GM19468 (cell line): ENCODE data around the gene GOLGA8J.
"Not testable (repeated sequence)": the region's sequence is repeated elsewhere in the genome, so short reads cannot be mapped to it uniquely, and the experiment has no call there.

ENCODE experiments used
- ATAC-seq: cut with Tn5 transposase; IDR thresholded peaks from one replicate; pipeline ENCODE4 v1.9.1; 2021; ENCODE audit warnings: mild to moderate bottlenecking, moderate library complexity, moderate number of reproducible peaks; ENCODE audit not compliant: unreplicated experiment; ENCODE audit errors: extremely low read depth

Gene GOLGA8J

GRCh38 chr15:30068326-30068725 is 14.4 kb upstream of the GOLGA8J start:
- ATAC-seq: no peak

DNA sequence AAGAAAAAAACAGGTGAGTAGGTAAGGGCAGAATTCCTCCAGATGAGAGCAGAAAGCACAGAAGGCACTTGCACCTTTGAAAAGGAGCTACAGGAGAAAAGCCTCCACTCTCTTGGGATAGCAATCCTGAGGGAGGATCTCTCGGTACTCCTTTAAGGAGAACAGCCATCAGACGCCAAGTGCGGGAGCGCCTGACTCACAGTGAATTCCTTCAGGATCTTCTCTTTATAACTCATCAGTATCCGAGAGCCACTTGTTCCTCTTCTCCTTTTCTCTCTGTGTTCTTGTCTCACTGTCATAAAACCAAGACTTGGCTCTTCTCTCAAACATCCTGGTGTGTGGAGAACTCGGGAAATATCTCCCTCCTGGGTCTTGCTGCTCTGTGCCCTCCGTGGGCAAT is 10.1 kb upstream of the GOLGA8J start:
- no peak for ATAC-seq

- no peak for ATAC-seq
Observed at GRCh38 chr15:30073915-30074314, 8.8 kb upstream of the GOLGA8J start.

GRCh38 chr15:30080816-30081215 is 1.9 kb upstream of the GOLGA8J start:
- ATAC-seq: not testable (repeated sequence)

DNA sequence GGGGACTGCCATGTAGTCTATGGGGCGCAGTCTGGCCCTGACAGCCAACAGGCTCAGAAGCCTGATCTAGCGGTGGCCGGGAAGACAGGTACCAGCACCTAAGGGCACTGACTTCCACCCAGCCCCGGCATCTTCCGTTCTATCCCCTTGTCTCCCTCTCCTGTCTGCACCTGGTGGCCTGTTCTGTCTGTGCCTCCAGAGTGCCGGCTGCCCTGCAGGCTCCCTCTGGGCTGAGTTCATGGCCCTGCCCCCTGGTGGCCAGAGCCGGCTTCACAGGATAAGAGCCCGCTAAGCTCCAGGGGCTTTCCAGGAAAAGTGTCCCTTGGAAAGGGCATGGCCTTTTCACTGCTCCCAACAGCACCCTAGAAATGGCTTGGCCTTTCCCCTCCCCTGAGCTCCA is 15.1 kb downstream of the GOLGA8J start:
- ATAC-seq: not testable (repeated sequence)

GRCh38 chr15:30102890-30103289 is 20.1 kb downstream of the GOLGA8J start:
- ATAC-seq: not testable (repeated sequence)

DNA sequence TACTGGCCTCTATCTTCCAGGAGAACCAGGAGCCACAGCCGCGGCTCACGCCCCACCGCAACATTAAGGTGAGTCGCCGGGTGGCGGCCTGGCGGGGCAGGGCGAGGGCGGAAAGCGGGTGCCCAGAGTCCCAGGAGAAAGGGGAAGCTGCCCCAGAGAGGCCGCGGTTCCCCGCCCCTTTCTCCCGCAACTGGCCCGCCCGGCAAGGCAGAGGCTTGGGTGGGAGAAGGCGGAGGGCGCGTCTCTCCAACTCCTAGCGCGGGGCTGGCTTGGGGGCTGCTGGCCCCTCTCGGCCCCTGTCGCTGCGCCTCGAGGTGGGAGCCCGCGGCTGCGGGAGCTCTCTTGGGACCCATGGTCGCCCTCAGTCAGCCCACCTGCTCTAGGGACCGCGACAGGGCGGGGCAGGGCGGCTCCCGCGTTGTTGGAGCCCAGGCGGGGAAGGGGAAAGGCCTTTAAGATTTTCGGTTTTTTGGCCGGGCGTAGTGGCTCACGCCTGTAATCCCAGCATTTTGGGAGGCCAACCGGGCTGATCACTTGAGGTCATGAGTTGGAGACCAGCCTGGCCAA is 21.3 kb downstream of the GOLGA8J start:
- ATAC-seq: not testable (repeated sequence)

DNA sequence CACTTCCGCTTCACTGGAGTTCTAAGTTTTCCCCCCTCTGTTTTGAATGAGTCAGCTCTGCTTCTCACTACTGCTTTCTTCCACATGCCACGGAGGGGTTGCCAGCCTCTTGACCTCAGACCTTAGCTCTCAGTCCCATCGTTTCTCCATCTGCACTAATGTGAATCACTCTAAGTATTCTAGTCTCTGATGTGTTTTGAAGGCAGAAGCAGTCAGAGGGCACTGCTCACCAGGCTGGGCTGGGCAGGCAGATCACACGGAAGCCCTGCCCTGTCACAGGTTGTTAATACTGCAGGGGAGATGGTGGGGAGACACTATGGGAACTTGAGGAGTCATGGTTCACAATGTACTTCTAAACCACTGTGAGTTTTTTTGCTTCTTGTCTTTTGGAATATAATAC is 27.8 kb downstream of the GOLGA8J start:
- ATAC-seq: not testable (repeated sequence)

DNA sequence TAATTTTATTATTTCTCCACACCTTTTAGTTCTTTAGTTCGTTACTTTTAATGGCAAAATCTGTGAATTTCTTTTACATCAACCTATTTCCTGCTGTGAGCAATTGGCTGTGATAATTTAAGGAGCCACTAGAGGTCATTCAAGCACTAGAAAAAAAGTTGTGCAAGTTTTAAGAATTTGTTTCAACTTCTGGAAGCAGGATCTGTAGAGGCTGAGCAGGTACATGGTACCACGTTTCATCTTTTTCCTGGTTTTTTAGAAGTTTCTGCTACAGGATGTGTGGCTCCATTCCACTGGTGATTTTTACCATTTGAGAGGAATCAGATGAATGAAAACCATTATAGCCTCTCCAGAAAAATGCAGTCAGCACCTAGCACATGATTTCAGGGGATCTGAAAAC is 47.3 kb downstream of the GOLGA8J start:
- not testable (repeated sequence) for ATAC-seq

- ATAC-seq: not testable (repeated sequence)
Observed at GRCh38 chr15:30134751-30135150, 52.0 kb downstream of the GOLGA8J start, which contains the start of gene GOLGA8T. Gene GOLGA8T, plus strand, starts transcription at chr15:30135051. Its CDS starts 98 bp downstream, at chr15:30135149.
